Coronary artery (tissue), 2 donors: Measurements from ENCODE around the gene TTLL11.

Source experiments
- DNase-seq: peaks from one replicate; pipeline ENCODE4 v3.0.0-alpha.2; 2017; ENCODE audit warnings: low spot score
- H3K27ac ChIP-seq, 2 donors: fragments of 200-600 bp; sonication (generic); one replicate each; pipeline ENCODE4 v1.5.1; 2016 to 2019
- H3K4me3 ChIP-seq: fragments of 200-600 bp; sonication (generic); 2 replicates; pipeline ENCODE4 v1.5.1; 2016; ENCODE audit warnings: mild to moderate bottlenecking, moderate library complexity
- CTCF ChIP-seq: fragments of 200-600 bp; sonication (generic); IDR thresholded peaks from one replicate; pipeline ENCODE4 v1.5.1; 2019; ENCODE audit warnings: antibody characterized with exemption

TTLL11 gene, protein sequence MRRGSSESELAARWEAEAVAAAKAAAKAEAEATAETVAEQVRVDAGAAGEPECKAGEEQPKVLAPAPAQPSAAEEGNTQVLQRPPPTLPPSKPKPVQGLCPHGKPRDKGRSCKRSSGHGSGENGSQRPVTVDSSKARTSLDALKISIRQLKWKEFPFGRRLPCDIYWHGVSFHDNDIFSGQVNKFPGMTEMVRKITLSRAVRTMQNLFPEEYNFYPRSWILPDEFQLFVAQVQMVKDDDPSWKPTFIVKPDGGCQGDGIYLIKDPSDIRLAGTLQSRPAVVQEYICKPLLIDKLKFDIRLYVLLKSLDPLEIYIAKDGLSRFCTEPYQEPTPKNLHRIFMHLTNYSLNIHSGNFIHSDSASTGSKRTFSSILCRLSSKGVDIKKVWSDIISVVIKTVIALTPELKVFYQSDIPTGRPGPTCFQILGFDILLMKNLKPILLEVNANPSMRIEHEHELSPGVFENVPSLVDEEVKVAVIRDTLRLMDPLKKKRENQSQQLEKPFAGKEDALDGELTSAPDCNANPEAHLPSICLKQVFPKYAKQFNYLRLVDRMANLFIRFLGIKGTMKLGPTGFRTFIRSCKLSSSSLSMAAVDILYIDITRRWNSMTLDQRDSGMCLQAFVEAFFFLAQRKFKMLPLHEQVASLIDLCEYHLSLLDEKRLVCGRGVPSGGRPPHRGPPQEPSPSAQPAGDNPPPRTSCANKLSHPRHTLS

GRCh38 chr9:122092611-122093506 is at the start of gene TTLL11:
Gene TTLL11 (minus strand): TSS chr9:122093308. CDS start chr9:122093148, 160 bp downstream.
- DNase-seq = peak; percentile 98
- Histone ChIP-seq H3K27ac (peak within 1 kb of the TSS; percentile 75 to 91), H3K4me3 (peak within 1 kb of the TSS; percentile 93)
- TF ChIP-seq CTCF = no peak

DNA sequence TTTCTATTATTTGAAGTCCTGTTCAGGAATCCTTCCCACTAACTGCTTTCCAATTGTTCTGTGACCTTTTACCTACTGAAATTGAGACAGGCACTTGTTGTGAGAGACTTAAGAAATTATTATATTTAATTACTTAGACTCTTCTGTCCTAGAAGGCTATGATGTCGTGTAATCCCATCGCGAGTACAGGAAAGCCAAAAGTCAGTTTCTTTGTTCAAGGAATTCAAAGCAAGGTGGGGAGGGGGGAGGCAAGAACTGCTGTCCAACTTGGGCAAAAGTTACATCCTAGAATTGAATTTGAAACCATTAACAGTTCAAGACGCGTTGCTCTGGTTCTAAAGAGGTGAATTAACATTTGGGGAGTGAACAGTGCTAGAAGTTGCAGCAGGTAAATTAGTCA is 48.6 kb upstream of the TTLL11 start:
- peak overlapping the region in 1 of 2 donors; percentile 7 for H3K27ac ChIP-seq
- TF ChIP-seq CTCF = no peak
- H3K4me3 ChIP-seq = no peak overlapping the region
- DNase-seq = no peak

GRCh38 chr9:122140368-122141193 is 47.5 kb upstream of the TTLL11 start:
- Histone ChIP-seq H3K4me3 (no peak overlapping the region), H3K27ac (peak overlapping the region in 1 of 2 donors; percentile 16)
- no peak for DNase-seq
- no peak for TF ChIP-seq CTCF

DNA sequence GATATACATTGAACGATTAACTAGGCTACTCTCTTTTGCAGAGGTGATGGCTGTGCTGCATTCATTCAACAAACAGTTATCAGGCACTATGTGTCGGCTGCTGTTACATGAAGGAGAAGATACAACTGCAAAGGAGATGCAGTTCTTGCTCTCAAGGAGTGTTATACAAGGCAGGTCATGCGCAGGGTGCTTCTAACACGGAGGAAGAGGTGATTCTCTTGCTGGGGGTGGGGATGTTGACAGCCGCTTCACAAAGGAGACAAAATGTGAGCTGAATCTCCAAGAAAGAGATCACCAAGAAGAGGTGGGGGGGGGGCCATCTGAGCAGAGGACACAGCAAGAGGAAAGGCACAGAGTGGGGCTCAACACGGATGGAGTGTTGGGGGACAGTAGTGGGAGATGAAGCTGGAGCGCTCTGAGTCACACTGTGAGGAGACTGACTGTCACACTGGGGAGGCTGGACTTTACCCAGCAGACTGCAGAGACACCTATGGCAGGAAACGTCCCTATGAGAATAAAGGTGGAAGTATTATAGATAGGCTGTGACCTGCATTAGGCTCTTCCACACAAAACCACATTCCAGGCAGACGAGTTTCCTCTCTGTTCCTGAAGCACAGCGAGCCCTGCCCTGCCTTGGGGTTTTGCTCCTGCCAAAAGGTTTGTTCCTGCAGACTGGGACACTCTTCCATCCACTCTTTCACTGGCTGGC is 45.6 kb upstream of the TTLL11 start:
- DNase-seq = no peak
- Histone ChIP-seq H3K27ac (no peak overlapping the region), H3K4me3 (no peak overlapping the region)
- TF ChIP-seq CTCF = no peak

DNA sequence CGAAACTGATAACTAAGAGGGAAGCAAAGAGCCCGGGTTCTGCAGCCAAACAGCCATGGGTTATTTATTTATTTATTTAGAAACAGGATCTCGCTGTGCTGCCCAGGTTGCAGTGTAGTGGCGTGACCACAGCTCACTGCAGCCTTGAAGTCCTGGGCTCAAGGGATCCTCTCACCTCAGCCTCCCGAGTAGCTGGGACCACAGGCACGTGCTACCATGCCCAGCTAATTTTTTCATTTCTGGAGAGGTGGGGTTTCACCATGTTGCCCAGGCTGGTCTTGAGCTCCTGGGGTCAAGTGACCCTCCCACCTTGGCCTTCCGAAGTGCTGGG is 42.4 kb upstream of the TTLL11 start:
- DNase-seq = no peak
- H3K27ac ChIP-seq = no peak overlapping the region
- no peak for TF ChIP-seq CTCF
- H3K4me3 ChIP-seq = no peak overlapping the region
